Prostate gland (tissue), 2 donors: ENCODE measurements around the gene SRPX2. TPM values are rescaled to one million over a fixed set of nuclear protein-coding genes. Genes with fewer than 3 reads are reported as not detected.

Experiments
- DNase-seq: peaks from one replicate; pipeline ENCODE4 v3.0.0-alpha.2; 2019; ENCODE audit warnings: low spot score
- H3K27ac ChIP-seq, 2 donors: fragments of 200-600 bp; sonication (generic); 2 replicates each; pipeline ENCODE4 v1.5.1; 2017 to 2019
- H3K27me3 ChIP-seq: fragments of 200-600 bp; sonication (generic); replicated peaks from 2 replicates; pipeline ENCODE4 v1.5.1; 2019; ENCODE audit not compliant: insufficient read depth
- H3K36me3 ChIP-seq, 2 donors: fragments of 200-600 bp; sonication (generic); 1 replicate in 1 of 2; 2 replicates in 1 of 2; pipeline versions ENCODE4 v1.5.1 to v1.8.1; 2017 to 2019
- H3K4me1 ChIP-seq: fragments of 200-600 bp; sonication (generic); replicated peaks from 2 replicates; pipeline ENCODE4 v1.5.1; 2019
- H3K4me3 ChIP-seq, 2 donors: fragments of 200-600 bp; sonication (generic); 2 replicates each; pipeline ENCODE4 v1.5.1; 2017 to 2019
- H3K9me3 ChIP-seq: fragments of 200-600 bp; sonication (generic); 2 replicates; pipeline ENCODE4 v1.5.1; 2017
- CTCF ChIP-seq, 4 experiments: fragments of 200-600 bp in 2 of 4; fragments of 450-650 bp in 2 of 4; sonication (generic) in 2 of 4; IDR thresholded peaks; 1 replicate in 3 of 4; 2 replicates in 1 of 4; pipeline ENCODE4 v1.5.1; 2016 to 2019; ENCODE audit warnings: antibody characterized with exemption in 4 of 4, mild to moderate bottlenecking in 2 of 4, moderate library complexity in 2 of 4
- POLR2A ChIP-seq: fragments of 450-650 bp; IDR thresholded peaks from one replicate; pipeline ENCODE4 v1.6.1; 2016; ENCODE audit warnings: antibody characterized with exemption, mild to moderate bottlenecking
- POLR2AphosphoS5 ChIP-seq: sonication (generic); formaldehyde crosslinking; IDR thresholded peaks from one replicate; pipeline ENCODE4 v1.6.1; 2017; ENCODE audit warnings: antibody characterized with exemption
- WGBS: methylation state at CpG from one replicate; pipeline ENCODE4 v1.1.5; 2018; 5-methylcytosine and 5-hydroxymethylcytosine counted together
- intact Hi-C: fragments of 100-400 bp; cut with DNase I; formaldehyde crosslinking; loops from one replicate; pipeline ENCODE4 v1.14.2; 2022
- total RNA-seq, 2 donors: library from RNA; depleted of rRNA; stranded (reverse); fragments of >200 nt; gene quantifications; one replicate each; pipeline ENCODE4 v1.1.0, GENCODE V29; 2016

The SRPX2 gene
- total RNA-seq, 2 donors from 2014 or later, result 4.8 to 5.1 TPM

GRCh38 chrX:100659431-100660137, 15.6 kb downstream of the SRPX2 start:
- no peak for DNase-seq
- Histone ChIP-seq H3K27me3 (no peaks in the 10 kb centered on the region), H3K4me1 (no peaks in the 10 kb centered on the region), H3K36me3 (no peaks in the 10 kb centered on the region), H3K4me3 (no peak overlapping the region), H3K27ac (peak overlapping the region; percentile 45 to 74), H3K9me3 (no peaks in the 10 kb centered on the region)
- intact Hi-C loops, result no loop called here
- 41% methylated on average over 4 of the region's 4 CpGs for WGBS
- TF ChIP-seq POLR2A (no peak), POLR2AphosphoS5 (no peak), CTCF (IDR thresholded peaks at IDR 0.05) (no peak)

DNA sequence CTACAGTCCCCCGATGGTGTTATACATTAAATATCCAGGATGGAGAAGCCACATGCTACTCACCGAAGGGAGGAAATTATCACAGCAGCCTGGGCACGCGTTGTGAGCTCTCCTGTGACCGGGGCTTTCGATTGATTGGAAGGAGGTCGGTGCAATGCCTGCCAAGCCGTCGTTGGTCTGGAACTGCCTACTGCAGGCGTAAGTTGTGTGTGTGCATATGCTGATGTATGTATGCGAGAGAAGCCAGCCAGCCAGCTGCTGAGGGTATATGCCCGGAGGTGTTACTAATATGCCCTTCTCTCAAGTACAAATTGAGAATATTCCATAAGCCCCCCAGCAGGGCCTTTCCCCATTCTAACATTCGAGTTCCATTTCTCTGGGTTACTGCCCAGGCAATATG, 18.2 kb downstream of the SRPX2 start:
- H3K4me1 ChIP-seq, result no peaks in the 10 kb centered on the region
- intact Hi-C loops, result no loop called here
- no peaks in the 10 kb centered on the region for H3K27me3 ChIP-seq
- no peak overlapping the region for H3K27ac ChIP-seq
- H3K36me3 ChIP-seq, result no peaks in the 10 kb centered on the region
- 100% methylated on average over 12 of the region's 13 CpGs for WGBS
- no peaks in the 10 kb centered on the region for H3K9me3 ChIP-seq
- no peak overlapping the region for H3K4me3 ChIP-seq
- no peak for TF ChIP-seq POLR2A
- no peak for TF ChIP-seq CTCF (IDR thresholded peaks at IDR 0.05)
- no peak for TF ChIP-seq POLR2AphosphoS5
- no peak for DNase-seq

- intact Hi-C loops, result no loop called here
- Histone ChIP-seq H3K9me3 (no peaks in the 10 kb centered on the region), H3K27ac (no peak overlapping the region), H3K4me1 (no peaks in the 10 kb centered on the region), H3K4me3 (no peak overlapping the region), H3K27me3 (no peaks in the 10 kb centered on the region), H3K36me3 (no peaks in the 10 kb centered on the region)
- no peak for TF ChIP-seq POLR2A
- TF ChIP-seq POLR2AphosphoS5, result no peak
- TF ChIP-seq CTCF (IDR thresholded peaks at IDR 0.05), result no peak
- DNase-seq, result no peak
- 91% methylated on average over 4 of the region's 4 CpGs for WGBS
These were observed 18.8 kb downstream of the SRPX2 start for GRCh38 chrX:100662796-100663195.

DNA sequence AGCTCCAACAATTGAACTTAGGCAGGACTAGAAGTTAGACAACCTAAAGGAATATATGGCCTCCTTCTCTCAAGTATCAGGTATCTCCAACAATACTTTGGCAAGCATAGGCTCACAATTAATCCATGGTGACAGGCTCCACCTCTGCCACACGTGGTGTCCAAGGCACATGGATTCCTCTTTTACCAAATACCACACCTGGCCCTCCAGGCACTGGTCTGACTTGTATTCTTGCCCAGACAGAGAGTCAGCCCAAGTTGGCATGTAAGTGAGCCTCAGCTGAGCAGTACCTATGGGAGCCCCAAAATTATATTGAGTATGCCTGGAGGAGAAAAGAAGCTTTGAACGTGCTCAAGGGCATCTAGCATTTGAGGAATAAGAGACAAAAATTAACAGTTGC, 19.6 kb downstream of the SRPX2 start:
- TF ChIP-seq CTCF (IDR thresholded peaks at IDR 0.05), result no peak
- H3K27ac ChIP-seq, result no peak overlapping the region
- whole genome bisulfite sequencing, result 22% methylated on average over 2 of the region's 2 CpGs
- H3K4me3 ChIP-seq, result no peak overlapping the region
- intact Hi-C loops, result no loop called here
- DNase-seq, result no peak
- H3K27me3 ChIP-seq, result no peaks in the 10 kb centered on the region
- no peaks in the 10 kb centered on the region for H3K4me1 ChIP-seq
- H3K36me3 ChIP-seq, result no peaks in the 10 kb centered on the region
- no peaks in the 10 kb centered on the region for H3K9me3 ChIP-seq

DNA sequence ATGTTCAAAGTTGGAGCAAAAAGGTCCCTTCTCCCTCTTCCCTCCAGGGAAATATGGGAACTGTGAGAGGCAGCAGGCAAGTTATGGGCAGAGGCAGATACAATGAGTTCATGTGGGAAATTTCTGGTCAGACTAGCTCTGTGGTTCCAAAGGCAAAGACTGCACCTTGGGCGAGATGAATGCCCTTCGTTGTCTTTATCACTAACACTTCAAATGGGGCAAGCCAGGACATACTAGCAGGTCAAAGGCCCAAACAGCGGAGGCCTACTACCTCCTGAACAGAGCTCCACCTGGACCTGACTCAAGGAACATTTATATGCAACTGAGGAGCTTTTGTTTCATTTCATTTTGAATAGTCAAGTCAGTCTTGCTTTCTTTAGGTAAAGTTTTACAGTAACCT, 29.0 kb downstream of the SRPX2 start:
- H3K36me3 ChIP-seq, result no peaks in the 10 kb centered on the region
- DNase-seq, result no peak
- no peak overlapping the region for H3K27ac ChIP-seq
- WGBS, result 60% methylated on average over 3 of the region's 3 CpGs
- no peaks in the 10 kb centered on the region for H3K4me1 ChIP-seq
- intact Hi-C loops, result loop anchor here (5.0 kb wide), 1 partner anchor 94 kb away; no protein-coding TSS in a partner anchor
- no peak for TF ChIP-seq POLR2AphosphoS5
- TF ChIP-seq CTCF (IDR thresholded peaks at IDR 0.05), result no peak
- TF ChIP-seq POLR2A, result no peak
- H3K9me3 ChIP-seq, result no peaks in the 10 kb centered on the region
- no peak overlapping the region for H3K4me3 ChIP-seq
- H3K27me3 ChIP-seq, result no peaks in the 10 kb centered on the region
